ENCODE results near the gene HIBADH. TPM values are rescaled to one million over a fixed set of nuclear protein-coding genes. Genes with fewer than 3 reads are reported as not detected.

HIBADH gene
- total and polyA plus RNA-seq, 2 experiments from 2014 or later = 62.5 to 83.8 TPM

- no peak overlapping the region for H3K4me3 ChIP-seq
- no peak for TF ChIP-seq CTCF (IDR thresholded peaks at IDR 0.05; ENCODE audit: low read depth, low read length)
- no peaks in the 10 kb centered on the region for H3K9me3 ChIP-seq (ENCODE audit: low read depth)
- H3K27ac ChIP-seq = no peak overlapping the region
- no peaks in the 10 kb centered on the region for H3K27me3 ChIP-seq
- H3K36me3 ChIP-seq = no peaks in the 10 kb centered on the region
- H3K4me1 ChIP-seq (ENCODE audit: low read depth) = no peaks in the 10 kb centered on the region
- no peak for DNase-seq (ENCODE audit: low read depth in 1 of 2, low spot score in 1 of 2)
Measured at GRCh38 chr7:27491534-27491933, 171.1 kb downstream of the HIBADH start.

GRCh38 chr7:27487509-27487908, 175.2 kb downstream of the HIBADH start:
- H3K4me3 ChIP-seq = no peak overlapping the region
- no peak for TF ChIP-seq CTCF (IDR thresholded peaks at IDR 0.05; ENCODE audit: low read depth, low read length)
- no peaks in the 10 kb centered on the region for H3K36me3 ChIP-seq
- no peaks in the 10 kb centered on the region for H3K4me1 ChIP-seq (ENCODE audit: low read depth)
- H3K27ac ChIP-seq = no peak overlapping the region
- no peak for DNase-seq (ENCODE audit: low read depth in 1 of 2, low spot score in 1 of 2)
- no peaks in the 10 kb centered on the region for H3K27me3 ChIP-seq
- no peaks in the 10 kb centered on the region for H3K9me3 ChIP-seq (ENCODE audit: low read depth)

- H3K27ac ChIP-seq = no peak overlapping the region
- H3K36me3 ChIP-seq = no peaks in the 10 kb centered on the region
- H3K4me1 ChIP-seq (ENCODE audit: low read depth) = no peaks in the 10 kb centered on the region
- no peaks in the 10 kb centered on the region for H3K9me3 ChIP-seq (ENCODE audit: low read depth)
- DNase-seq (ENCODE audit: low read depth in 1 of 2, low spot score in 1 of 2) = no peak
- no peaks in the 10 kb centered on the region for H3K27me3 ChIP-seq
- H3K4me3 ChIP-seq = no peak overlapping the region
- TF ChIP-seq CTCF (IDR thresholded peaks at IDR 0.05; ENCODE audit: low read depth, low read length) = no peak
Measured at GRCh38 chr7:27484451-27484850, 178.2 kb downstream of the HIBADH start.

GRCh38 chr7:27482219-27482618, 180.5 kb downstream of the HIBADH start:
- no peak for DNase-seq (ENCODE audit: low read depth in 1 of 2, low spot score in 1 of 2)
- no peaks in the 10 kb centered on the region for H3K9me3 ChIP-seq (ENCODE audit: low read depth)
- no peaks in the 10 kb centered on the region for H3K27me3 ChIP-seq
- no peaks in the 10 kb centered on the region for H3K36me3 ChIP-seq
- H3K4me1 ChIP-seq (ENCODE audit: low read depth) = no peaks in the 10 kb centered on the region
- no peak overlapping the region for H3K4me3 ChIP-seq
- TF ChIP-seq CTCF (IDR thresholded peaks at IDR 0.05; ENCODE audit: low read depth, low read length) = no peak
- H3K27ac ChIP-seq = no peak overlapping the region

- Histone ChIP-seq H3K9me3 (ENCODE audit: low read depth) (no peaks in the 10 kb centered on the region), H3K4me3 (no peak overlapping the region), H3K36me3 (no peaks in the 10 kb centered on the region), H3K27me3 (no peaks in the 10 kb centered on the region), H3K4me1 (ENCODE audit: low read depth) (no peaks in the 10 kb centered on the region), H3K27ac (no peak overlapping the region)
- no peak for DNase-seq (ENCODE audit: low read depth in 1 of 2, low spot score in 1 of 2)
- no peak for TF ChIP-seq CTCF (IDR thresholded peaks at IDR 0.05; ENCODE audit: low read depth, low read length)
Measured at GRCh38 chr7:27478556-27478955, 184.1 kb downstream of the HIBADH start.

GRCh38 chr7:27478084-27478483, 184.6 kb downstream of the HIBADH start:
- Histone ChIP-seq H3K36me3 (no peaks in the 10 kb centered on the region), H3K4me1 (ENCODE audit: low read depth) (no peaks in the 10 kb centered on the region), H3K9me3 (ENCODE audit: low read depth) (no peaks in the 10 kb centered on the region), H3K27me3 (no peaks in the 10 kb centered on the region), H3K27ac (no peak overlapping the region), H3K4me3 (no peak overlapping the region)
- TF ChIP-seq CTCF (IDR thresholded peaks at IDR 0.05; ENCODE audit: low read depth, low read length) = no peak
- DNase-seq (ENCODE audit: low read depth in 1 of 2, low spot score in 1 of 2) = no peak
